GM21786 (cell line): ENCODE data around the gene CDKAL1.
"Not testable (repeated sequence)": the region's sequence is repeated elsewhere in the genome, so short reads cannot be mapped to it uniquely, and the experiment has no call there.

Source experiments
- ATAC-seq: cut with Tn5 transposase; IDR thresholded peaks from one replicate; pipeline ENCODE4 v1.9.1; 2021; ENCODE audit not compliant: unreplicated experiment

The CDKAL1 gene

GRCh38 chr6:21222656-21223055, 688.4 kb downstream of the CDKAL1 start:
- ATAC-seq, result no peak

DNA sequence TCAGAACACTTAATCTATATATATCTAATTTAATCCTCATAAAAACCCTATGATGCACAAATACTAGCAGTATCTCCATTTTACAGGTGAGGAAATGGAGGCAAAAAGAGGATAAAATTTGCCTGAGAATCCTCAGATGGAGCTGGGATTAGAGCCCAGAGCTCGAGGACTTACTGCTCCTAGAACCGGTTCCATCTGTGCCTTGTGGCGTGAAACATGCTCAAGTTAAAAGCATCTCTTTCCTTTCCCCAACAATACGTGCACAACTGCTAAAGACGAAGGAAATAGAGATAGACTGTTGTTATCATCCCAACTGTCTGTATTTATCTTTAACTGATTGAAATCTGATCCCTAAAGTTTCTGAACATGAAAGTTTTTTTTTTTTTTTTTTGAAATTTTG, 691.7 kb downstream of the CDKAL1 start:
- ATAC-seq, result no peak

GRCh38 chr6:21227486-21227885, 693.2 kb downstream of the CDKAL1 start:
- ATAC-seq, result no peak

GRCh38 chr6:21228411-21228810, 694.2 kb downstream of the CDKAL1 start:
- no peak for ATAC-seq

GRCh38 chr6:21228876-21229460, 694.7 kb downstream of the CDKAL1 start:
- no peak for ATAC-seq

DNA sequence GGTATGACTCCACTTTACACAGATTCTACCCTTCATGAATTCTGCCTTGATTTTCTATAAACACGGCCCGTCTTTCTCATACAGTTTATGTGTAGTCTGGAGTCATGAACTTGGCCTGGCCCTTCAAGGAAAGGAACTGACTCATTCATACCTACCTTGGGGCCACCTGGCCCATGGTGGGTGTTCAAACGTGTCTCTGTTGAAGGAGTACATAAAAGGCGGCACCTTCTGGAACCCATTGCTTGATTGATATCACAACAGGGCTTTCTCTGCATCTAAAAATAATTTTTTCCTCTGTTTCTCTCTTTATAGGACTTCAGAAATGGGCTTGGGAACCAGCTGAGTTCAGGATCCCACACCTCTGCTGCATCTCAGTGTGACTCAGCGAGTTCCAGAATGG, 696.3 kb downstream of the CDKAL1 start:
- no peak for ATAC-seq

GRCh38 chr6:21235162-21235561, 700.9 kb downstream of the CDKAL1 start:
- no peak for ATAC-seq

GRCh38 chr6:21238208-21238607, 704.0 kb downstream of the CDKAL1 start:
- no peak for ATAC-seq

GRCh38 chr6:21240709-21241108, 706.5 kb downstream of the CDKAL1 start:
- no peak for ATAC-seq

DNA sequence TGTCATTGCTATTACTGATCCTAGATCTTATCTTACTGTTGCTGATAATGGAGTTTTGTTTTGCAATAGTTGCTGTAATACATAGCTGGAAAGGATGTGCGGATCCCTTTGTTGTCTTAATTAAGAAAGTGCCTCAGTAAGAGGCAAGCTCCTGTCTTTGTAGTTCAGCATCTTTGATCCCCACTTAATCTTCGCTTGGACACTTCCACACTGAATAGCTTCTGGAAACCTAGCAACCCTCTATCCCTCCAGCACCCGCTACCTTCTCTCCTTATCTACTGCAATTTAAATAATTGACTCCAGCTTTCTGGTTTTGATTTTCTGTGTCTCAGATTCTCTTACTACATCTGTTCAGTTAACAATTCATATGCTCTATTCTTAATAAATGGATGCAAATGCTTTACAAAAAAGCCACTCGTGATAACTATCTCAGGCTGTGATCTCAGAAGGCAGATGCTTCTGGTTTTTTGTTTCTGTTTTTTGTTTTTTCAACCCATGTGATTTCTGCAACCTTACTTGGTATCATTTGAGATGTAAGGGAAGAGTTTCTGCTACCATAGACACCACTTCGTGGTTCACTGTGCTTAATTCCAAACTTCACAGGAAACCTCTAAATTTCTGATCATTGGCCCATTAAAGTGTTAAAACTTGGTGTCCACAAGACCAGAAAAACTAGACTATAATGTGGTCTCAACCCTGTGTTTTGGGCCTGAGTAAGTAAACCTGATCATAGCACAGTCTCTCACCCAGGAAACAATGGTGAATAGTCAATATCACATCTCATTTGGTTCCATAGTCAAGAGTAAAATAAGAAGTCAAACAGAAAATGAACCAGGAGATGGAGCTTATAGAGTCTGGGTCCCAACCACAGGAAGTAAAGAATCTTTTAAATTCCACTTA, 707.2 kb downstream of the CDKAL1 start:
- no peak for ATAC-seq

- no peak for ATAC-seq
Measured at GRCh38 chr6:21244897-21245470, 710.7 kb downstream of the CDKAL1 start.

DNA sequence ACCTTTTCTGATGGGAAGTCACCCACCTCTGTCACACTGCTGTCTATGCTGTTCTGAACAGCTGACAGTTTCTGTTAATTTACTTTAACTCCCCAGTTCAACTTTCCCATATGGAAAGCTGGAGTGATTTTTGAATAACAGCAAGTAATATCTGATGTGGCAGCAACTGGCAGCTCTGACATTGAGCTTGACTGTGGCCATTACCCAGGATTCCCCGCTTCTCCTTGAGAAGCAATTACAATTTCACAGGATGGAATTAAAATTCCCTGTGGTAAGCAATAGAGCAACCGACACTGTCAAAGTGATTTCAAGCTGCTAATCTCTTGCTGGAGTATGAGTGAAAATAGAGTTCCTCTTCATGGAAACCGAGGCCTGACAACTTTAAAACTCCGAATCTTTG, 711.2 kb downstream of the CDKAL1 start:
- ATAC-seq, result no peak

DNA sequence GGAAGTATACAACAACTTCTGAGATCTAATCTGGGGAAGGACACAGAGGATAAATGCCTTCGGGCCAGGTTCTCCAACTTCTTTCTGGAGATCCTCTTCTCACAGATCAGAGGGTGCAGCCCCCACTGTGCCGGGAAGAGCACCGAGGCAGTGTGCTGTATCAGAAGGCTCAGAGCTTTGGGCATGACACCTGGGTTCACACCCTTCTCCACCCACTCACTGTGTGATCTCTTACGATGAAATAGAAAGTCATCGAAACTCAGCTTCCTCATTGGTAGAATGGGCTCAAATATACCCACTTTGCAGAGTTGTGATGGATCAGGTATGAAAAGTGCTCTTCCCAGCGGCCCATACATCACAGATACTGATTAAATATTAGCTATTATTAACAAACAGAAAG, 711.8 kb downstream of the CDKAL1 start:
- no peak for ATAC-seq

- not testable (repeated sequence) for ATAC-seq
Measured at GRCh38 chr6:21254460-21254859, 720.2 kb downstream of the CDKAL1 start.

DNA sequence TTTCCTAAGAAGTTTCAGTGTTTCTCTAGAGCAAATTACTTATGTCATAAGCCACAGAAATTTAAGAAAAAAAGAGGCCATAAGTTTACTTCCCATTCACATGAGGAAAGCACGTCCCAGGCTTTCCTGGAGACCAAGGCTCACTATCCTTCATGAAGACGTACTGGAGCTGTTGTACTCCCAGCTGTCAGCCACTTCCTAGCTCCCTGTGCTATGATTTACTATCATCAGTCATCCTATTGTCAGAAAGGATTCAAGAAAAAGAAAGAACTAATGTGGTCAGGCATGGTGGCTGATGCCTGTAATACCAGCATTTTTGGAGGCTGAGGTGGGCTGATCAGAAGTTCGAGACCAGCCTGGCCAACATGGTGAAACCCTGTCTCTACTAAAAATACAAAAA, 721.9 kb downstream of the CDKAL1 start:
- no peak for ATAC-seq

DNA sequence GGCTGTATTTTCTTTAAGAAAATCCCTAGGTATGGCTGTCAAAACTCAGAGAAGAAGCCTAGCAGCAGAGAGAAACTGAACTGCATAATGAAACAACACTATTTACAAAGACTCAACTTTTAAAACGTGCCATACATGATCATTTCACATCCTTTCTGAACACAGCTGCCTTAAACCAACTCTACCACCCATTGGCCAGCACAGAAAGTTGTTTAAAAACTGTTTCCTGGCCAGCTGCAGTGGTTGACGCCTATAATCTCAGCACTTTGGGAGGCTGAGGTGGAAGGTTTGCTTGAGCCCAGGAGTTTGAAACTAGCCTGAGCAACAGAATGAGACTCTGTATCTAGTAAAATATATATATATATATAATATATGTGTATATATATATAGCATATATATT, 722.9 kb downstream of the CDKAL1 start:
- no peak for ATAC-seq

- ATAC-seq, result no peak
Measured at GRCh38 chr6:21258665-21259064, 724.4 kb downstream of the CDKAL1 start.

DNA sequence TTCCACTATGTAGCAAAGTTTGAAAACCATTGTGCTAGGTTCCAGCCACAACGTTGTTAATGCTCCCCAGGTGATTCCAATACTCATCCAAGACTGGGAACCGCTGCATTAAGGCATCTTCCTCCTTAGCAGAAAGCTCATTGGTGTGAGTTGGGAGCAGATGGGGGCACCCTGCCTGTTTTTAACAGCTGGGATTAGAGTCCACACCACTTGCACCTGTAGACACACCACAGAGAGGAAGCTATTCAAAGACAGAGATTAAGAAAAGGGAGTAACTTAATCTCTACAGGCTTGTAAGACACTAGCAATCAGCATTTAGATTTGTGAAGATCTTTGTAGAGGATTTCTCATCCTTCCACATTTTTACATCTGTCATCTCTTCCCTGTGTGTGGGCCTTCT, 725.4 kb downstream of the CDKAL1 start:
- no peak for ATAC-seq

DNA sequence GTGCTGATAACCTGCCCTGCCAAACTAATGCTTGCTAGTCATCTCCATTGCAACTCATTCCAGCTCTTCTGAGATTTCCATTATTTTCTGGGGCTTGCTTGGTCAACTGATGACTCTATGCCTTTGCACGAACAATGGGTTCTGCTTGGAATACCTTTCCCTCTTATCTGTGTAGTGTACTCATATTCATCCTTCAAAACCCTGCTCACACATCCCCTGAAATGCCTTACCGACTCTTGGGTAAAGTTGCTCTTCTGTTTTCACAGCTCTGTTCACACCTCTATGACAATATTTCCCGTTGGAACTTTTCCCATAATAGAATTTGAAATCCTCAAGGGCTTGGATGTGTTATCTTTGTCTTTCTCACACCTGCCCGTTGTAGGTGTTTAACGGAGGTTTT, 728.2 kb downstream of the CDKAL1 start:
- ATAC-seq, result no peak

- ATAC-seq, result no peak
Measured at GRCh38 chr6:21263531-21264287, 729.5 kb downstream of the CDKAL1 start.

DNA sequence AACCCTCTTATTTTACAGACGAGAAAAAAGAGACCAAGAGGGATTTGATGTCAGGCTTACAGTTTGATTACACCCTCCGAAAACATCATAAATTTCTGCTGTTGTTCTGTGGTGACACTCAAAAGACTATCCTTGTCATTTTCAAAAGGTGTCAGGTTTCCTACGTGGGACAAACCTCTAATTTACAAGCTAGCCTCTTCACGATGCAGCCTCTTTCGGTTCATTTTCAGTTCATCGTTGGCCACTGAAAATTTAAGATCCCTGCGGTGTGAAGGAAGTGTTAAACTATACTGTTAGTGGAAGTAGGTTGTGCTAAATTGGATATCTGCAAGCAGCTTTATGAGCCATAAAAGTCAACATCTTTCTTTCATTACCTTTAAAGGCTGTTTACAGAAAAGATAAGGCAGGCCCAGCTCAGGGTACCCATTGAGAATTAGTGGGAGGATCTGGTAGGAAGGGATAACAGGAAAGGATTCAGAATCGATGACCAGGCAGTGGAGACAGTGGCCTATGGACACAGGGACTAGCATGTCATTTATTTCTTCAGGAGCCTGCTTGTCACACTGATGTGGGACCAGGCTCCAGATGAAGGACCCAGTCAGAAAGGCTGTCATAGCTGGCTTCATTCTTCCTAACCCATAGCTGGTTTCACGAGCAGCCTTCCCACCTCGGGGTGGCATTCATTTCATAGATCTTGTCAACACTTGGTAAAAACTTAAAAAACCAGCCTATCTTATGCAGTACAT, 730.2 kb downstream of the CDKAL1 start:
- no peak for ATAC-seq
